Measurements from ENCODE around the gene FIG4.
"Not testable (repeated sequence)": the region's sequence is repeated elsewhere in the genome, so short reads cannot be mapped to it uniquely, and the experiment has no call there.

The FIG4 gene

DNA sequence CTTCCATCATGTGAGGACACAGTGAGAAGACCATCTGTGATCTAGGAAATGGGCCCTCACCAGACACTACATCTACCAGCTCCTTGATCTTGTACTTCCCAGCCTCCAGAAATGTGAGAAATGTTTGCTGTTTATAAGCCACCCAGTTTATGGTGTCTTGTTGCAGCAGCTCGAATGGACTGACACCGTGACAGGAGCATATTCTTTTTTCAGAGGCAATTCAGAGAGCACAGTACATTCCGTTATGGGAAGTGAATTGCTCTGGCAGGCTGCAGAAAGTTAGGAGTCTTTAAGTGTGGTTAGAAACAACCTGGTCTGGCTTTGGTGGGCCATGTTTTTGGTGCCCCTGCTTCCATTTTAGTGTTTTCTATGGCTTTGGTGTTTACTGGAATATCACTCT, 75.1 kb downstream of the FIG4 start:
- FAIRE-seq (no peak), DNase-seq (ENCODE audit: insufficient read length) (no peak)
- TF ChIP-seq TAF1 (IDR thresholded peaks at IDR 0.05; ENCODE audit: borderline replicate concordance, low read depth, low read length), result no peak
- TF ChIP-seq POLR2AphosphoS5 (IDR thresholded peaks at IDR 0.05; ENCODE audit: low read depth, low read length), result no peak
- TF ChIP-seq POLR2A (IDR thresholded peaks at IDR 0.05; ENCODE audit: low read depth, low read length), result no peak

DNA sequence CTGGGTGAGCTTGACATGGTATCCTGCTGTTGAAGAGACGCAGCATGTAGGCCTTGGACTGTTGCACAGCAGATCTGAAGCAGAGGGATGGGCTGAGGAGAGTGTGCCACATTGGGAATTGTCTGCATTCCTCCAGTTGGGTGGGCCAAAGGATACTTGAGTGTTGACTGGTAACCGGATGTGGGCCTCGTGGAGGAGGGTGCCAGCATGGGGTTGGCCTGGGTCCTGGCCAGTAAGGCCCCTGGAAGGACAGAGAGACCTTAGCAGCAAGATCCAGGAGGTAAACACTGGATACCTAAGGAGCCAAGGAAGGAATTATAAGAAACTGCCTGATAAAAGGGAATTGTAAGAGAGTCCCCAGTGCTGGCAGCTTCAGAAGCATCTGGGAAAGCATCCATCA, 76.9 kb downstream of the FIG4 start:
- TF ChIP-seq POLR2A (IDR thresholded peaks at IDR 0.05; ENCODE audit: low read depth, low read length), result no peak
- TF ChIP-seq POLR2AphosphoS5 (IDR thresholded peaks at IDR 0.05; ENCODE audit: low read depth, low read length), result no peak
- no peak for TF ChIP-seq TAF1 (IDR thresholded peaks at IDR 0.05; ENCODE audit: borderline replicate concordance, low read depth, low read length)
- no peak for FAIRE-seq
- no peak for DNase-seq (ENCODE audit: insufficient read length)

DNA sequence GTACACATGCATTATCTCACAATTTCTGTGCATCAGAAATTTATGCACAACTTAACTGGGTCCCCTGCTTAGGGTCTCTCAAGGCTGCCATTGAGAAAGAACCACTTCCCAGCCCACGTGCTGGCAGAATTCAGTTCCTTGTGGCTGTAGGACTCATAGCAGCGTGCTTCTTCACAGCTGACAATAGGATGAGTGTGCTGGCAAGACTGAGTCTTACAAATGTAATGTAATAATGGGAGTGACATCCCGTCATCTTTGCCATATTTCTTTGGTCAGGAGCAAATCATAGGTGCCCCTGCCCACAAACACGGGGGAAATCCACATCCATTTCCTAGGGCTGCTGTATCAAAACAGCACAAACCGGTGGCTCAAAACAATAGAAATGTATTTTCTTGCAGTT, 77.4 kb downstream of the FIG4 start:
- no peak for FAIRE-seq
- no peak for TF ChIP-seq TAF1 (IDR thresholded peaks at IDR 0.05; ENCODE audit: borderline replicate concordance, low read depth, low read length)
- TF ChIP-seq POLR2AphosphoS5 (IDR thresholded peaks at IDR 0.05; ENCODE audit: low read depth, low read length), result no peak
- TF ChIP-seq POLR2A (IDR thresholded peaks at IDR 0.05; ENCODE audit: low read depth, low read length), result no peak
- DNase-seq (ENCODE audit: insufficient read length), result no peak

DNA sequence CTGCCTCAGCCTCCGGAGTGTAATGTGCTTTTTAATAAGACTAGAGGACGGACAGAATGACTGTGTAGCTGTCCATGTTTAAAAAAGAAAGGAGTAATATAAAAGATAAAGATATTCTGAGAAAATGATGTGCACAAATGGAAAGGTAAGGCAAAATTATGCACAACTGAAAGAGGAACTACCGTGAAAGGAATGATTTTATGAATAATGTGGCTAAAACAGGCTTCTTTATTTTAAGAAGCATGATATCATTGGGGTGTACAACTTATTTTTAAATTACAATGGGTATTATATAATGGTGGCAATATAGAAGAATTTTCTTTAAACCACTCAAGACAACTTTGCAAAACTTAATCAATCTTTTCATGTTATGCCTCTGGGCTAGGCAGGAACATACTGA, 78.1 kb downstream of the FIG4 start:
- no peak for DNase-seq (ENCODE audit: insufficient read length)
- TF ChIP-seq TAF1 (IDR thresholded peaks at IDR 0.05; ENCODE audit: borderline replicate concordance, low read depth, low read length), result no peak
- no peak for TF ChIP-seq POLR2A (IDR thresholded peaks at IDR 0.05; ENCODE audit: low read depth, low read length)
- no peak for TF ChIP-seq POLR2AphosphoS5 (IDR thresholded peaks at IDR 0.05; ENCODE audit: low read depth, low read length)

DNA sequence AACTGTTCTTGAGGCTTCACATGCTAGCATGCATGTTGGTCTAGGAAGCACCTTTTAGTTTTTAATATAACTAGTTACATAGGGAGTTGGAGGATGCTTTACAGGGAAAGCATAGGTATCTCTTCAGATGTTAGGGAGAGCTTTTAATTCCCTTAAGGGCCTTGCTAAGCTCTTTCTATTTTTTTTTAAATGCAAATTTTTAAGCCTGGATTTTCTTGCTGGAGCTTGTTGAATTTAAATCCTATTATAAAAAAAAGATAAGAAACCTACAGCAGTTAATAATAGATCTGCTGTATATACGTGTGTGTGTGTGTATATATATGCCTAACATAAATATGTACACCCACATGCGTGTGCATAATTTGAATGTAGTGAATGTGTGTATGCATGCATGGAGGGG, 79.0 kb downstream of the FIG4 start:
- no peak for FAIRE-seq
- TF ChIP-seq POLR2A (IDR thresholded peaks at IDR 0.05; ENCODE audit: low read depth, low read length) (no peak), TAF1 (IDR thresholded peaks at IDR 0.05; ENCODE audit: borderline replicate concordance, low read depth, low read length) (no peak), POLR2AphosphoS5 (IDR thresholded peaks at IDR 0.05; ENCODE audit: low read depth, low read length) (no peak)

More for the DNA sequence above, 78.1 kb downstream of the FIG4 start:
- FAIRE-seq, result no peak

DNA sequence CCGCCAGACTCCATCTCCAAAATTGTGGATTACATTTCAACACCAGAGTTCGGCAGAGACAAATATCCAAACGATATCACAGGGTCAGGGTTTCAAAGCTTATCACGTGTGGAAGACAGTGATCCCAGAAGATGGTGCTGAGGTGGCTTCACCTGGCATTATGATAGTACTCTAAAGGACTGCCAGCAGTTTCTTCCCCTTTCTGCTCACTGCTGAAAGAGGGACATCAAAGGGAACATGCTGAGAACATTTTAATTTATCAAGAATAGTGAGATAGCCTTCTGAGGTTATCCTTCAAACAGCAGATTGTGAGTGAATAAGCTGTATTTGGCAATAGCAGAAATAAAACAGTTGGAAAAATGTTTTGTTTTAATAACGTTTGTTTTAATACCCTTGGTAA, 79.7 kb downstream of the FIG4 start:
- DNase-seq (ENCODE audit: insufficient read length) (no peak), FAIRE-seq (no peak)
- TF ChIP-seq POLR2A (IDR thresholded peaks at IDR 0.05; ENCODE audit: low read depth, low read length) (no peak), POLR2AphosphoS5 (IDR thresholded peaks at IDR 0.05; ENCODE audit: low read depth, low read length) (no peak), TAF1 (IDR thresholded peaks at IDR 0.05; ENCODE audit: borderline replicate concordance, low read depth, low read length) (no peak)

More for the DNA sequence above, 79.0 kb downstream of the FIG4 start:
- DNase-seq (ENCODE audit: insufficient read length), result no peak

DNA sequence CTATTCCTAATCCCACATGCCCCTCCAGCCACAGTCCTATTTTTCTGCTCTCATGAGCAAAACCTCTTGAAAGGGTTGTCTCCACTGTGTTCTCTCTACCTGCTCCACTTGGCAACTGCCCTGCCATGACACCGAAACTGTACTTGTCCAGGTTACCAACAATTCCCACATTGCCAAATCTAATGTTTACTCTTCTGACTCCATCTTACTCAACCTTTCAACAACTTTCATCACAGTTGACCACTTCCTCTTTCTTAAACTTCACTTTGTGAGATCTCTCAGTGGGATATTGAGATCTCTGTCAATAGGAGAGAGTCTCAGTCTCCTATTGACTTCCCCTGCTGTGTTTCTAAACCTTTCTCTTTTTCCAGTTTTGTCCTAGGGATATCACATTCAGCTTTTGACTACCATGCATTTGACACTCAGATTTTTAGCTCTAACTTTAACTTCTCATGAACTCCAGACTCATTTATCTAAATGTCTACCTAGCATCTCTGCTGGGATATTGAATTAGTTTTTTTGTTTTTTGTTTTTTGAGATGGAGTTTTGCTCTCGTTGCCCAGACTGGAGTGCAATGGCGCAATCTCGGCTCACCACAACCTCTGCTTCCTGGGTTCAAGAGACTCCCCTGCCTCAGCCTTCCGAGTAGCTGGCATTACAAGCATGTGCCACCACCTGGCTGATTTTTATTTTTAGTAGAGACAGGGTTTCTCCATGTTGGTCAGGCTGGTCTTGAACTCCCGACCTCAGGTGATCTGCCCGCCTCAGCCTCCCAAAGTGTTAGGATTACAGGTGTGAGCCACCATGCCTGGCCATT, 81.1 kb downstream of the FIG4 start:
- FAIRE-seq; DNase-seq (ENCODE audit: insufficient read length): not testable (repeated sequence)

DNA sequence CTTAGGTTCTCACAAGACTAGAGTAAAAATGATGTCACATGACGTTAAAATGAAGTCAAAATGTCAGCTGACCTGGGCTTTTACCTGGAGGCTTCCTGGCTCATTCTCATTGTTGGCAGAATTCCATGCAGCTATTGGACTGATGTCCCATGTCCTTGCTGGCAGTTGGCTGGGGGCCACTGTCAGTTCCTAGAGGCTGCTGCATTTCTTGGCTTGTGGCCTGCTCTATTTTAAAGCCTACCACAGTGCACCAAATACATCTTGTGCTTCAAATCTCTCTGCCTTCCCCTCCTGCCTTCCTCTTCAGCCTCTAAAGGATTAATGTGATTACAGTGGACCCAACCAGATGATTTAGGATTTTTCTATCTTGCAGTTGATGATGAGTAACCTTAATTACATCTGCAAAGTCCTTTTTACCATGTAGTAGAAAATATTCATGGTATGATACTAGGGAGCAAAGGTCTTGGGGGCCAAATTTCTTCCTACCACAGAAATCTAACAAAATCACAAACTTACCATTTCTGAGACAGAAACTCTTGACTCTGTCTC, 81.9 kb downstream of the FIG4 start:
- DNase-seq (ENCODE audit: insufficient read length) (no peak), FAIRE-seq (no peak)
- no peak for TF ChIP-seq POLR2A (IDR thresholded peaks at IDR 0.05; ENCODE audit: low read depth, low read length)
- no peak for TF ChIP-seq POLR2AphosphoS5 (IDR thresholded peaks at IDR 0.05; ENCODE audit: low read depth, low read length)
- no peak for TF ChIP-seq TAF1 (IDR thresholded peaks at IDR 0.05; ENCODE audit: borderline replicate concordance, low read depth, low read length)

DNA sequence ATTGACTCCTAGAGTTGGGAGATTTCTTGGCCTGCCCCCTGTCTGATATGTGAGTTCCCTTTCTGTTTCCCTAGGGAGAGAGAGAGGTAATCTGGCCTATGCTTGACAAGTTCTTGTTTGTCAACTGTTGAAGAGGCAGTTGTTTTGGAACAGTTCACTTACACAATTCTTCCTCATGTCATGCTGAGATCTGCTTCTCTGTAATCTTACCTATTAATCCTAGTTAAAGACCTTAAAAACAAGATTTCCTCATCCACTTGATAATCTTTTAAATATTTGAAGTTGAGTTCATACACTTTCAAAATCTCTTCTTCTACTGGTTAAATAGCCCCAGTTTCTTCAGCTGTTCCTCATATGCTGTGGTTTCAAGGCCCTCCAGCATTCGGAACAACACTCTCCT, 89.9 kb downstream of the FIG4 start:
- DNase-seq (ENCODE audit: insufficient read length) (no peak), FAIRE-seq (no peak)
- no peak for TF ChIP-seq POLR2AphosphoS5 (IDR thresholded peaks at IDR 0.05; ENCODE audit: low read depth, low read length)
- TF ChIP-seq TAF1 (IDR thresholded peaks at IDR 0.05; ENCODE audit: borderline replicate concordance, low read depth, low read length), result no peak
- no peak for TF ChIP-seq POLR2A (IDR thresholded peaks at IDR 0.05; ENCODE audit: low read depth, low read length)

DNA sequence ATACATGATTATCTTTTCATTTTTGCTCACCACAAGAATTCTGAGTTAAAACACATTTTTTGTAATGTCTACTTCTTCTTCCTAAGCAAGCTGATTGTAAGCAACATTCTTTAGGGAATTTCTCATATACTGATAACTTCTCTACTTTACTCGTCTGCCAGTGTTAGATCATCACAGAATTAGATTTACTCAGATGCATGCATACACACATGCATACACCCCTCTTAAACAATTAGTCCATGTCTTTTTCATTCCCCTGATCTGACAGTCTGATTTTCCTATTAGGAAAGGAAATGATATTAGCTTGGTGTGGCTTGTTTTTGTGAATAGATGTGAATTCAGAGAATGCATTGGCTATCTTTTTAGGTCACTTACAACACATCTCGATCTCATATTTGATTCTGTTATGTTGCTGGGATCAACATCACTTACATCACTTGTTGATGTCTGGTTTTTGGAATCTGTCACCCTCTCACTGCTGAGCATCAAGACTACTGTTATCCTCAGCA, 91.4 kb downstream of the FIG4 start:
- DNase-seq (ENCODE audit: insufficient read length), result no peak
- TF ChIP-seq POLR2AphosphoS5 (IDR thresholded peaks at IDR 0.05; ENCODE audit: low read depth, low read length) (no peak), POLR2A (IDR thresholded peaks at IDR 0.05; ENCODE audit: low read depth, low read length) (no peak), TAF1 (IDR thresholded peaks at IDR 0.05; ENCODE audit: borderline replicate concordance, low read depth, low read length) (no peak)
- FAIRE-seq, result no peak

DNA sequence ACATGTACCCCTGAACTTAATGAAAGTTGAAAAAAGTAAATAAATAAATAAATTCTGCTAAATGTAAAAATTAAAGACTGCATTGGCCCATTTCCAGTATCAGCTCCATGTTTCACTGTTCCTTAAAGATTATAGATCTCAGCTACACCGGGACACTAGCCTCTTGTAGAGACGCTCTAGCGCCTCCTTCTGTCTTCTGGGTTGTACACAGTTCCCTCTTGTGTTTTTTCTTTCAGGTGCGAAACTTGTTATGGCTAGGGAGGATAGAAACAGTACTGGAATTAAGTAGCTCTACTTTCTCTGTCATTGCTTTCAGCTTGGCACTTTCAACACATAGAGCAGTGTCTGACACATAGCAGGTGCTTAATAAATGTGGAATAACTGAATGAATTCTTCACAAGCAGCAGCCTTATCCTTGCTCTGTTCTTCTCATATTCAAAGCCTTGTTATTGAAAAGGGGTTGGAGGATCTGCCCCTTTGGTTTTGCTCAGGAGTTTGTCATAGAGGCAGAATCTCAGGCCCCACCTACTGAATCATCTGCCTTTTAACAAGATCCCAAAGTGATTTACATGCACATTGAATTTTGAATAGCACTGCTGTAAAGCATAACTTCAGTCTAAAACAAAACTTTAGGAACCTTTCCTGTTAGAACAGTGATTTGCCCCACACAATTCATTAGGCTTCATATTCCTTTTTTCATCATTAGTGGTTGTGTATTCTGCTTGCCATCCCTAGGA, 92.3 kb downstream of the FIG4 start:
- DNase-seq (ENCODE audit: insufficient read length) (no peak), FAIRE-seq (no peak)
- TF ChIP-seq POLR2A (IDR thresholded peaks at IDR 0.05; ENCODE audit: low read depth, low read length) (no peak), TAF1 (IDR thresholded peaks at IDR 0.05; ENCODE audit: borderline replicate concordance, low read depth, low read length) (no peak), POLR2AphosphoS5 (IDR thresholded peaks at IDR 0.05; ENCODE audit: low read depth, low read length) (no peak)

All from GM12892 (cell line).